SK-N-SH (cell line): ENCODE measurements around the gene HERC5.

Experiments
- CTCF ChIP-seq: fragments of 200-600 bp; sonication (generic); IDR thresholded peaks from 2 replicates; pipeline ENCODE4 v1.6.1; 2017; ENCODE audit warnings: antibody characterized with exemption, mild to moderate bottlenecking, moderate library complexity
- GATA2 ChIP-seq: sonication (generic); formaldehyde crosslinking; IDR thresholded peaks from 2 replicates; pipeline ENCODE4 v1.5.0; 2020; ENCODE audit warnings: mild to moderate bottlenecking, missing genetic modification reagents
- MAX ChIP-seq: IDR thresholded peaks from 2 replicates; pipeline ENCODE4 v1.4.0; 2012; ENCODE audit warnings: low read depth
- MXI1 ChIP-seq: IDR thresholded peaks from 2 replicates; pipeline ENCODE4 v1.6.1; 2012; ENCODE audit warnings: mild to moderate bottlenecking, low read depth, low read length, improper control_type of control experiment
- USF1 ChIP-seq: IDR thresholded peaks from 2 replicates; pipeline ENCODE4 v1.4.0; 2012; ENCODE audit warnings: low read depth, borderline replicate concordance
- YY1 ChIP-seq: IDR thresholded peaks from 2 replicates; pipeline ENCODE4 v1.4.0; 2012; ENCODE audit warnings: low read depth, mild to moderate bottlenecking

GRCh38 chr4:88414755-88415154, 42.2 kb upstream of the HERC5 start:
- TF ChIP-seq CTCF: no peak
- no peak for TF ChIP-seq MAX
- no peak for TF ChIP-seq USF1
- TF ChIP-seq GATA2 (CRISPR knock-in tag): no peak
- TF ChIP-seq MXI1: no peak
- no peak for TF ChIP-seq YY1
